WTC11 (cell line): ENCODE results near the gene CRYBA2.

Experiments used
- SP1 ChIP-seq: sonication (generic); formaldehyde crosslinking; conservative IDR thresholded peaks from 2 replicates; pipeline ENCODE4 v1.8.1; 2022; ENCODE audit warnings: missing genetic modification reagents
- TCF7 ChIP-seq: sonication (generic); formaldehyde crosslinking; IDR thresholded peaks from 2 replicates; pipeline ENCODE4 v1.8.0; 2022; ENCODE audit warnings: mild to moderate bottlenecking, low read depth, missing genetic modification reagents, moderate library complexity
- TF ChIP-seq, protein P1 (sequence below): sonication (generic); formaldehyde crosslinking; IDR thresholded peaks from 2 replicates; pipeline ENCODE4 v1.8.1; 2022; ENCODE audit warnings: low read depth, mild to moderate bottlenecking, moderate library complexity, missing genetic modification reagents, borderline replicate concordance

DNA sequence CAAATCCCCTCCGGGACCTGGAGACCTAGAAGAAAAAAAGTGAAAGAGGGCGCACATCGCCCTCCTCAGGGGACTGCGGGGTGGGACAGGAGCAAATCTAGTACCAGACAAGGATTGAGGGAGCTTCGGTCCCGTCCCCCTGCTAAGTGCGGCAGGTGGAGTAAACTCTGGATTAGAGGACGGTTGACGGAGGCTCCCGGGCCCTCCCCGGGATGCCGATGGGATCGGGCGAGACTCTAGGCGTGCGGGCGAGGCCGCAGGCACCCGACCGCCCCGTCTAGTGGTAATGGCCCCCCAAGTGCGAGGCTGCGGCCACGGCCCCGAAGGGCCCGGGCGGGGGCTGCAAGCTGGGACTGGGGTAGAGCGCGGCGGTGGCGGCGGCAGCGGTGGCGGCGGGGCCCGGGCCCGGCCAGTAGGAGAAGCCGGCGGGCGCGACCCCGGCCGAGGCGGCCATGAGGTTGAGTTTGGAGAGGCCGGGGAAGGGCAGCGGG, 11.8 kb downstream of the CRYBA2 start:
- no peak for TF ChIP-seq TCF7 (CRISPR knock-in tag)
- TF ChIP-seq, protein P1, sequence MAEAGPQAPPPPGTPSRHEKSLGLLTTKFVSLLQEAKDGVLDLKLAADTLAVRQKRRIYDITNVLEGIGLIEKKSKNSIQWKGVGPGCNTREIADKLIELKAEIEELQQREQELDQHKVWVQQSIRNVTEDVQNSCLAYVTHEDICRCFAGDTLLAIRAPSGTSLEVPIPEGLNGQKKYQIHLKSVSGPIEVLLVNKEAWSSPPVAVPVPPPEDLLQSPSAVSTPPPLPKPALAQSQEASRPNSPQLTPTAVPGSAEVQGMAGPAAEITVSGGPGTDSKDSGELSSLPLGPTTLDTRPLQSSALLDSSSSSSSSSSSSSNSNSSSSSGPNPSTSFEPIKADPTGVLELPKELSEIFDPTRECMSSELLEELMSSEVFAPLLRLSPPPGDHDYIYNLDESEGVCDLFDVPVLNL (CRISPR knock-in tag), result no peak
- no peak for TF ChIP-seq SP1 (CRISPR knock-in tag)
